ENCODE data around the gene KPNA4.

- no peak for TF ChIP-seq BHLHE40 (IDR thresholded peaks at IDR 0.05; ENCODE audit: borderline replicate concordance)
- TF ChIP-seq TARDBP (IDR thresholded peaks at IDR 0.05), result no peak
- no peak for TF ChIP-seq ZNF384 (IDR thresholded peaks at IDR 0.05)
Observed at GRCh38 chr3:160532371-160532770, 33.0 kb downstream of the KPNA4 start.
